PC-3 (cell line): ENCODE results near the gene NEUROD6. TPM values are rescaled to one million over a fixed set of nuclear protein-coding genes. Genes with fewer than 3 reads are reported as not detected.

Experiments
- ATAC-seq: fragments of 200-7000 bp; cut with Tn5 transposase; 2 replicates; pipeline ENCODE4 v1.9.1; 2020; ENCODE audit warnings: mild to moderate bottlenecking, moderate library complexity
- BruUV-seq: library from RNA; stranded (reverse); fragments of 400-500 nt; replicated peaks from 2 replicates; lab custom pipeline; 2021; lab: Mats Ljungman, UMichigan
- CTCF ChIA-PET: fragments of 300-600 bp; sonication (Branson Sonifier 250); formaldehyde crosslinking; loops from one replicate; lab custom pipeline; 2022; ENCODE audit warnings: antibody characterized with exemption; lab: Charles Lee
- POLR2A ChIA-PET: fragments of 300-600 bp; sonication (Branson Sonifier 250); formaldehyde crosslinking; loops from one replicate; lab custom pipeline; 2022; ENCODE audit warnings: antibody characterized with exemption; ENCODE audit not compliant: unreplicated experiment; lab: Charles Lee
- DNase-seq: peaks from one replicate; pipeline ENCODE4 v3.0.0-alpha.2; 2015
- H2AFZ ChIP-seq: fragments of 300-600 bp; sonication (generic); 2 replicates; pipeline ENCODE4 v1.6.0; 2016; ENCODE audit warnings: antibody characterized with exemption, low read length
- H3F3A ChIP-seq: fragments of 300-600 bp; sonication (generic); one replicate; pipeline ENCODE4 v1.6.0; 2017; ENCODE audit warnings: antibody characterized with exemption, low read length, control low read depth, mild to moderate bottlenecking; ENCODE audit not compliant: unreplicated experiment
- H3K27ac ChIP-seq: fragments of 300-600 bp; sonication (generic); 2 replicates; pipeline ENCODE4 v1.5.1; 2016; ENCODE audit warnings: mild to moderate bottlenecking, low read length
- H3K27me3 ChIP-seq: fragments of 300-600 bp; sonication (generic); 2 replicates; pipeline ENCODE4 v1.6.1; 2016; ENCODE audit warnings: low read length, mixed read lengths
- H3K36me3 ChIP-seq: fragments of 300-600 bp; sonication (generic); 2 replicates; pipeline ENCODE4 v1.6.1; 2016; ENCODE audit warnings: low read depth, mixed run types, low read length, mixed read lengths
- H3K4me1 ChIP-seq: fragments of 300-600 bp; sonication (generic); 2 replicates; pipeline ENCODE4 v1.5.1; 2016; ENCODE audit warnings: low read length; ENCODE audit not compliant: insufficient read depth
- H3K4me2 ChIP-seq: fragments of 300-600 bp; sonication (generic); 2 replicates; pipeline ENCODE4 v1.6.0; 2016; ENCODE audit warnings: low read length
- H3K4me3 ChIP-seq: fragments of 300-600 bp; sonication (generic); 2 replicates; pipeline ENCODE4 v1.5.1; 2016; ENCODE audit warnings: mild to moderate bottlenecking, low read length, mixed read lengths
- H3K79me2 ChIP-seq: fragments of 300-600 bp; sonication (generic); 2 replicates; pipeline ENCODE4 v1.6.1; 2017; ENCODE audit warnings: low read length, mixed read lengths
- H3K9ac ChIP-seq: fragments of 300-600 bp; sonication (generic); 2 replicates; pipeline ENCODE4 v1.6.0; 2016; ENCODE audit warnings: mild to moderate bottlenecking, low read length
- H3K9me2 ChIP-seq: fragments of 300-600 bp; sonication (generic); replicated peaks from 2 replicates; pipeline ENCODE4 v1.6.1; 2016; ENCODE audit warnings: mixed run types, low read length, mixed read lengths
- H3K9me3 ChIP-seq: fragments of 300-600 bp; sonication (generic); 2 replicates; pipeline ENCODE4 v1.6.1; 2016; ENCODE audit warnings: low read length, mixed read lengths
- H4K20me1 ChIP-seq: fragments of 300-600 bp; sonication (generic); 2 replicates; pipeline ENCODE4 v1.6.1; 2016; ENCODE audit warnings: low read length, mixed read lengths
- EZH2 ChIP-seq: fragments of 300-600 bp; sonication (generic); IDR thresholded peaks from one replicate; pipeline ENCODE4 v1.6.1; 2017; ENCODE audit warnings: antibody characterized with exemption, mild to moderate bottlenecking, low read length; ENCODE audit not compliant: unreplicated experiment
- EZH2phosphoT487 ChIP-seq: fragments of 300-600 bp; sonication (generic); IDR thresholded peaks from 2 replicates; pipeline ENCODE4 v1.6.1; 2018; ENCODE audit warnings: mild to moderate bottlenecking, antibody characterized with exemption, low read length, borderline replicate concordance
- intact Hi-C: fragments of 100-400 bp; cut with micrococcal nuclease; formaldehyde crosslinking; loops from 2 replicates; pipeline ENCODE4 v1.9.0; 2023
- total RNA-seq: library from RNA; depleted of rRNA; stranded (reverse); fragments of >200 nt; gene quantifications from 2 replicates; pipeline ENCODE4 v1.2.3, GENCODE V29; 2014; rRNA removed
- TF ChIP-seq, protein P1 (sequence below): fragments of 300-600 bp; sonication (generic); conservative IDR thresholded peaks from 2 replicates; pipeline ENCODE4 v1.5.1; 2017; ENCODE audit warnings: antibody characterized with exemption, low read depth, mild to moderate bottlenecking, low read length

Gene NEUROD6
- total RNA-seq, 1 experiment from 2014 or later, result not detected

DNA sequence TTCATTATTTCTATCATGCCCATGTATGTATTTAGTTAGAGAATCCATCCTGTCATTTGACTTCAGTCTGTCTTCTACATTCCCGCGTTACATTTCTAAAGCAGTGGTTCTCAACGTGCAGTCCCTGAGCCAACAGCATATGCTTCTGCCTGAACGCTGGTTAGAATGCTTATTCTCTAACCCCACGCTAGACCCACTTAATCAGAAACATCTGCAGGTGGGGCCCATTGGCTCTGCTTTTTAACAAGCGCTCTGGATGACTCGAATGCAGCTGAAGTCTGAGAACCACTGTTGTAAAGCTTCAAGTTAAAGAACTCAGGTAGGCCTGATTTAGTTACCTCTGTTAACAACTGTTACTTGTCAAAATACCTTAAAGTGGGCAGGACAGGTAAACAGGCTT is 38.2 kb downstream of the NEUROD6 start:
- no TSS peak for BruUV-seq
- ChIA-PET POLR2A (no interaction called here), CTCF (no interaction called here)

DNA sequence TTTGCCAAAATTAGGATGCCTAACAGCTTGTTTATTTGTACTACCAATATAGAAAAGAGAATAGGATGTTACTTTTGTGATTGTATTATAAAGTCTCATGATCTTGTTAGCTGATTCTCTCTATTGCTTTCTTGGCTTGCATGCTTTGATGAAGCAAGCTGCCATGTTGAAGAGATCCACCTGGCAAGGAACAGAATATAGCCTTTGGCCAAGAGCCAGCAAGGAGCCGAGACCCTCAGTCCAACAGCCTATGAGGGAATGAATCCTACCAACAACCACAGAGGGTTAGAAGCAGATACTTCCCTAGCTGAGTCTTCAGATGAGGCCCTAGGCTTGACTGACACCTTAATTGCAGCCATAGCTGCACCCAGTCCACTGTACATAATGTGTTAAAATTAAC is 41.2 kb downstream of the NEUROD6 start:
- Histone ChIP-seq H3K36me3 (no peaks in the 10 kb centered on the region), H3K4me3 (no peak overlapping the region), H4K20me1 (no peaks in the 10 kb centered on the region), H2AFZ (no peak overlapping the region), H3F3A (no peaks in the 10 kb centered on the region), H3K9ac (no peak overlapping the region), H3K4me2 (no peak overlapping the region), H3K9me3 (no peaks in the 10 kb centered on the region), H3K4me1 (no peaks in the 10 kb centered on the region), H3K27ac (no peak overlapping the region), H3K79me2 (no peaks in the 10 kb centered on the region), H3K27me3 (peaks cover 73% of the 10 kb centered on the region), H3K9me2 (no peaks in the 10 kb centered on the region)
- BruUV-seq, result no TSS peak
- POLR2A ChIA-PET, result no interaction called here
- intact Hi-C loops, result no loop called here
- ATAC-seq (no peak), DNase-seq (no peak)
- TF ChIP-seq EZH2phosphoT487 (no peak), EZH2 (no peak)
- TF ChIP-seq, protein P1, sequence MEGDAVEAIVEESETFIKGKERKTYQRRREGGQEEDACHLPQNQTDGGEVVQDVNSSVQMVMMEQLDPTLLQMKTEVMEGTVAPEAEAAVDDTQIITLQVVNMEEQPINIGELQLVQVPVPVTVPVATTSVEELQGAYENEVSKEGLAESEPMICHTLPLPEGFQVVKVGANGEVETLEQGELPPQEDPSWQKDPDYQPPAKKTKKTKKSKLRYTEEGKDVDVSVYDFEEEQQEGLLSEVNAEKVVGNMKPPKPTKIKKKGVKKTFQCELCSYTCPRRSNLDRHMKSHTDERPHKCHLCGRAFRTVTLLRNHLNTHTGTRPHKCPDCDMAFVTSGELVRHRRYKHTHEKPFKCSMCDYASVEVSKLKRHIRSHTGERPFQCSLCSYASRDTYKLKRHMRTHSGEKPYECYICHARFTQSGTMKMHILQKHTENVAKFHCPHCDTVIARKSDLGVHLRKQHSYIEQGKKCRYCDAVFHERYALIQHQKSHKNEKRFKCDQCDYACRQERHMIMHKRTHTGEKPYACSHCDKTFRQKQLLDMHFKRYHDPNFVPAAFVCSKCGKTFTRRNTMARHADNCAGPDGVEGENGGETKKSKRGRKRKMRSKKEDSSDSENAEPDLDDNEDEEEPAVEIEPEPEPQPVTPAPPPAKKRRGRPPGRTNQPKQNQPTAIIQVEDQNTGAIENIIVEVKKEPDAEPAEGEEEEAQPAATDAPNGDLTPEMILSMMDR, result no peak
- CTCF ChIA-PET, result no interaction called here

More for the DNA sequence above, 38.2 kb downstream of the NEUROD6 start:
- peaks cover 72% of the 10 kb centered on the region for H3K27me3 ChIP-seq
- H4K20me1 ChIP-seq, result no peaks in the 10 kb centered on the region
- H3K9me3 ChIP-seq, result no peaks in the 10 kb centered on the region
- H3K27ac ChIP-seq, result no peak overlapping the region
- no peak overlapping the region for H2AFZ ChIP-seq
- intact Hi-C loops, result no loop called here
- no peak overlapping the region for H3K9ac ChIP-seq
- no peak overlapping the region for H3K4me3 ChIP-seq
- TF ChIP-seq EZH2phosphoT487, result no peak
- TF ChIP-seq EZH2, result no peak
- TF ChIP-seq, protein P1, result no peak
- no peaks in the 10 kb centered on the region for H3K36me3 ChIP-seq
- ATAC-seq (no peak), DNase-seq (no peak)
- H3K79me2 ChIP-seq, result no peaks in the 10 kb centered on the region
- no peaks in the 10 kb centered on the region for H3K9me2 ChIP-seq
- no peaks in the 10 kb centered on the region for H3K4me1 ChIP-seq
- H3F3A ChIP-seq, result no peaks in the 10 kb centered on the region
- no peak overlapping the region for H3K4me2 ChIP-seq

DNA sequence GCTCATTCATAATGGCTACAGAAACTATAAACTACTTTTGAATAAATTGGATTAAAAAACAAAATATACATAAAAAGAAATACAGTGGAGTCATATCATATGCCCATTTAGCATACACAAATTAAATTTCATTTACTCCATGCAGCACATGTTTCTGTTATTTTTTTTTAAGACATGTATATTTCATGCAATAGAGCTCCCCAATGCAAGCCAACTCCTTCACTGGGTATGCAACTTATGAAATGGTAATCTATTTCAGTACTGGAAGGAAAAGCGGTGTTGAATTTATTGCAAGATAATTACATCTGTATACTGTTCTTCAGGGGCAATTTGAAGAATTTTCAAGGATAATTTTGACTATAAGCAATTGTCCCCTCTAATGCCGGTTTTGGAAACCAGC is 49.9 kb downstream of the NEUROD6 start:
- no peak overlapping the region for H3K27ac ChIP-seq
- H2AFZ ChIP-seq, result no peak overlapping the region
- H3K79me2 ChIP-seq, result no peaks in the 10 kb centered on the region
- H4K20me1 ChIP-seq, result no peaks in the 10 kb centered on the region
- TF ChIP-seq EZH2phosphoT487, result no peak
- TF ChIP-seq, protein P1, result no peak
- TF ChIP-seq EZH2, result no peak
- H3K9me3 ChIP-seq, result no peaks in the 10 kb centered on the region
- POLR2A ChIA-PET, result no interaction called here
- H3K4me3 ChIP-seq, result no peak overlapping the region
- no peak overlapping the region for H3K9ac ChIP-seq
- H3K27me3 ChIP-seq, result peaks cover 83% of the 10 kb centered on the region
- intact Hi-C loops, result no loop called here
- H3K36me3 ChIP-seq, result no peaks in the 10 kb centered on the region
- ATAC-seq (no peak), DNase-seq (no peak)
- no TSS peak for BruUV-seq
- no peak overlapping the region for H3K4me2 ChIP-seq
- CTCF ChIA-PET, result no interaction called here
- H3K4me1 ChIP-seq, result no peaks in the 10 kb centered on the region
- H3K9me2 ChIP-seq, result no peaks in the 10 kb centered on the region
- H3F3A ChIP-seq, result no peaks in the 10 kb centered on the region

Other genes with a start within 250 kb of the NEUROD6 start
- not detected in 2 replicates for gene ITPRID1, start 173.4 kb upstream of the NEUROD6 start, total RNA-seq